HUES64 (cell line): ENCODE data around the gene HOATZ.

Source experiments
- H3K27ac ChIP-seq: 2 replicates; pipeline ENCODE4 v1.7.0; 2013; ENCODE audit warnings: low read depth, low read length, inconsistent platforms
- H3K27me3 ChIP-seq: 2 replicates; pipeline ENCODE4 v1.6.1; 2013; ENCODE audit warnings: mild to moderate bottlenecking, low read length; ENCODE audit not compliant: insufficient read depth
- H3K36me3 ChIP-seq: 2 replicates; pipeline ENCODE4 v1.6.1; 2013; ENCODE audit warnings: mild to moderate bottlenecking, low read length; ENCODE audit not compliant: insufficient read depth
- H3K4me1 ChIP-seq: 2 replicates; pipeline ENCODE4 v1.6.1; 2013; ENCODE audit warnings: mild to moderate bottlenecking, low read length, moderate library complexity; ENCODE audit not compliant: insufficient read depth
- H3K4me3 ChIP-seq: 2 replicates; pipeline ENCODE4 v1.5.1; 2013; ENCODE audit warnings: mild to moderate bottlenecking, low read length, moderate library complexity
- H3K9ac ChIP-seq: 2 replicates; pipeline ENCODE4 v1.6.1; 2013; ENCODE audit warnings: mild to moderate bottlenecking, low read depth, low read length
- H3K9me3 ChIP-seq: 2 replicates; pipeline ENCODE4 v1.6.1; 2013; ENCODE audit warnings: low read depth, low read length; ENCODE audit not compliant: insufficient read depth
- WGBS: fragments of 150-250, 120-280 bp; methylation state at CpG from one replicate; pipeline ENCODE4 v1.1.7; 2013; ENCODE audit warnings: missing lambda C conversion rate; 5-methylcytosine and 5-hydroxymethylcytosine counted together

The HOATZ gene

DNA sequence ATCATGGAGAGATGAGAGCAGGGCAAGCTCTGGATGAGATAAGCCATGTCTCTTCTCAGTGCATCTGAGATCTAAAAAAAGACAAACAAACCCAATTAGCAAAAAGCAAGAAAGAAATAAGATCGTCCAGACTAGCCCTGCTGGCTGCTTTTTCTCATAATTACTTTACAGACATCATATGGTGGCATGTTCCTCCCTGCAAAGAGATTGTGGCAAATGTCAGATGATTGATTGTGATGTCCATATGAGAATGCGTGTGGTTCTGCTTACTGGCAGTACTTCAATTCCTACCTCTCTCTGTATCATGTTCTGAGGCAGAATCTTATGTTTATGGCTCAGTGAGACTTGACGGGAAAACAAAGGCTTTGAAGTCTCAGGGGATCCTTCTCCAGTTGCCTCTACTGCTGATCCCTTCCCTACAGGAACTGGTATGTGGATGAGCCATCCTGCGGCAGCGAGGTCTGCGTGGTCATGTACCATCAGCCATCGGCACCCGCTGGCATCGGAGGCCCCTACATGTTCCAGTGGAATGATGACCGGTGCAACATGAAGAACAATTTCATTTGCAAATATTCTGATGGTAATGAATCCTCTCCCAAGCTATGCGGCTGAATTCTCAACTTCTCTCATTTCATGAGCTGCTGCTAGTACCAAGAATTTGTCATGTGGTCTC lies 34.8 kb downstream of the HOATZ start:
- peaks cover 18% of the 10 kb centered on the region for H3K4me1 ChIP-seq
- no peak overlapping the region for H3K4me3 ChIP-seq
- no peak overlapping the region for H3K9ac ChIP-seq
- H3K9me3 ChIP-seq = no peaks in the 10 kb centered on the region
- no peaks in the 10 kb centered on the region for H3K36me3 ChIP-seq
- no peak overlapping the region for H3K27ac ChIP-seq
- 83% methylated on average over 10 of the region's 11 CpGs for WGBS
- H3K27me3 ChIP-seq = peaks cover under 1% of the 10 kb centered on the region; the same call in 1 of the 2 replicates

DNA sequence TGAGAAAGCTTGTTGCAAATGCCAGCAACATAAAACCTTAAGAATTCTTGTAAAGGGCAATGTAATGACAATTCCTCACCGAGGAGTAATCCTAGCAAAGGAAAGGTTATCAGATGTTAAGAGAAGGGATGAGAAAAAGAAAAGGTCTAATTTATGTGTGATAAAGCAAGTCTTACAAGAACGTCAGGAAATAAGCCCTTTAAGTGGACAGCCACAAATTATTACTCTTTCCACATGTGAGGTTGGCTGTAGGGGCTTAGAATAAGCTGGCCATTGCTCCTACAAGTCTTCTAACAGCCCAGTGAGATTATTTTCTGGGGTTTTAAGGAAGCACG lies 35.3 kb downstream of the HOATZ start:
- Histone ChIP-seq H3K27me3 (no peaks in the 10 kb centered on the region), H3K4me3 (no peak overlapping the region), H3K9me3 (no peaks in the 10 kb centered on the region), H3K36me3 (no peaks in the 10 kb centered on the region), H3K4me1 (peaks cover 18% of the 10 kb centered on the region), H3K9ac (no peak overlapping the region), H3K27ac (no peak overlapping the region)
- 87% methylated on average over 3 of the region's 3 CpGs for WGBS

- no peak overlapping the region for H3K4me3 ChIP-seq
- H3K27ac ChIP-seq = no peak overlapping the region
- peaks cover 18% of the 10 kb centered on the region for H3K4me1 ChIP-seq
- H3K27me3 ChIP-seq = no peaks in the 10 kb centered on the region
- WGBS = 76% methylated on average over 2 of the region's 2 CpGs
- no peak overlapping the region for H3K9ac ChIP-seq
- no peaks in the 10 kb centered on the region for H3K9me3 ChIP-seq
- 0 out of 2 replicates have a peak, but pooled peaks cover 1% of the 10 kb centered on the region for H3K36me3 ChIP-seq
These were observed 35.7 kb downstream of the HOATZ start for GRCh38 chr11:111550258-111550657.

DNA sequence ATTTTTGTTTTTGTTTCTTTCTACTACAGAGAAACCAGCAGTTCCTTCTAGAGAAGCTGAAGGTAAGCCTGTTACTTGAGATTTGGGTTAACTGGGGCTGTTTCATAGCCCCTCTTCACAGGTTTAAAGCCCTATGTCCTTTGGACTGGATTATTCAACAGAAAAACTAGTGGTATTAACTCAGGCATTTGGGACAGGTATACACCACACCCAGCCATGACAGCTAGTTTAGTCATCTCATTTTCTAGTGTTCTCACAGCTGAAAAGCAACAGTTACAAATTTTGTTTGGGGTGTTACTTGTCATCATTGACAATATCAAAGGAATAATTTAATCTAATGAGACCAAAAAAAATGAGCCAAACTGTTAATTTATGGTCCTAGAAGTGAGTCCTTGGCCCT lies 40.0 kb downstream of the HOATZ start:
- peaks cover 14% of the 10 kb centered on the region for H3K9me3 ChIP-seq
- H3K9ac ChIP-seq = no peak overlapping the region
- no peak overlapping the region for H3K27ac ChIP-seq
- H3K27me3 ChIP-seq = no peaks in the 10 kb centered on the region
- H3K4me1 ChIP-seq = peaks cover 10% of the 10 kb centered on the region
- H3K4me3 ChIP-seq = no peak overlapping the region
- H3K36me3 ChIP-seq = 0 out of 2 replicates have a peak, but pooled peaks cover 6% of the 10 kb centered on the region

- no peak overlapping the region for H3K9ac ChIP-seq
- no peak overlapping the region for H3K4me3 ChIP-seq
- peaks cover 14% of the 10 kb centered on the region for H3K9me3 ChIP-seq
- H3K4me1 ChIP-seq = peaks cover 3% of the 10 kb centered on the region; the same call in 1 of the 2 replicates
- no peaks in the 10 kb centered on the region for H3K27me3 ChIP-seq
- no peak overlapping the region for H3K27ac ChIP-seq
- 0 out of 2 replicates have a peak, but pooled peaks cover 6% of the 10 kb centered on the region for H3K36me3 ChIP-seq
These were observed 40.7 kb downstream of the HOATZ start for GRCh38 chr11:111555255-111555654.

GRCh38 chr11:111557425-111558111 lies 43.0 kb downstream of the HOATZ start:
- WGBS = 93% methylated on average over 5 of the region's 5 CpGs

GRCh38 chr11:111559800-111560464 lies 45.4 kb downstream of the HOATZ start:
- no peak overlapping the region for H3K9ac ChIP-seq
- H3K4me1 ChIP-seq = peaks cover 25% of the 10 kb centered on the region
- 89% methylated on average over 11 of the region's 11 CpGs for WGBS
- H3K4me3 ChIP-seq = no peak overlapping the region
- H3K27me3 ChIP-seq = no peaks in the 10 kb centered on the region
- 0 out of 2 replicates have a peak, but pooled peaks cover 6% of the 10 kb centered on the region for H3K36me3 ChIP-seq
- no peak overlapping the region for H3K27ac ChIP-seq
- peaks cover 14% of the 10 kb centered on the region for H3K9me3 ChIP-seq

More at GRCh38 chr11:111557425-111558111, 43.0 kb downstream of the HOATZ start:
- Histone ChIP-seq H3K27ac (no peak overlapping the region), H3K9ac (no peak overlapping the region), H3K27me3 (no peaks in the 10 kb centered on the region), H3K4me3 (no peak overlapping the region), H3K9me3 (peaks cover 14% of the 10 kb centered on the region), H3K4me1 (peaks cover 17% of the 10 kb centered on the region), H3K36me3 (0 out of 2 replicates have a peak, but pooled peaks cover 6% of the 10 kb centered on the region)

DNA sequence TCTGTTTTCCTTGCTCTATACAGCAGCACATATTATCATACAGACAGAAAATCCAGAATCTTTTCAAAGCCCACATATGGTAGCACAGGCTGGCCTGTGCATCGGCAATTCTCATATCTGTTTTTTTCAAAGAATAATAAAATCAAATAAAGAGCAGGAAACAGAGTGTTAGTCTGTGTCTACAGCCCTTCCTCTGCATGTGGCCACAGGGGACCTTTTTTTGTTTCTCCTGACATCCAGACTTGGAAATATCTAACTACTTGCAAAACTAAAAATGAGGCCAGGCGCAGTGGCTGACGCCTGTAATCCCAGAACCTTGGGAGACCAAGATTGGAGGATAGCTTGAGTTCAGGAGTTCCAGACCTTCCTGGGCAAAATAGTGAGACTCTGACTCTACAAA lies 46.2 kb downstream of the HOATZ start:
- H3K4me3 ChIP-seq = no peak overlapping the region
- H3K27me3 ChIP-seq = no peaks in the 10 kb centered on the region
- peaks cover 25% of the 10 kb centered on the region for H3K4me1 ChIP-seq
- no peak overlapping the region for H3K9ac ChIP-seq
- H3K9me3 ChIP-seq = peaks cover 12% of the 10 kb centered on the region
- 93% methylated on average over 3 of the region's 3 CpGs for WGBS
- H3K27ac ChIP-seq = no peak overlapping the region
- no peaks in the 10 kb centered on the region for H3K36me3 ChIP-seq

DNA sequence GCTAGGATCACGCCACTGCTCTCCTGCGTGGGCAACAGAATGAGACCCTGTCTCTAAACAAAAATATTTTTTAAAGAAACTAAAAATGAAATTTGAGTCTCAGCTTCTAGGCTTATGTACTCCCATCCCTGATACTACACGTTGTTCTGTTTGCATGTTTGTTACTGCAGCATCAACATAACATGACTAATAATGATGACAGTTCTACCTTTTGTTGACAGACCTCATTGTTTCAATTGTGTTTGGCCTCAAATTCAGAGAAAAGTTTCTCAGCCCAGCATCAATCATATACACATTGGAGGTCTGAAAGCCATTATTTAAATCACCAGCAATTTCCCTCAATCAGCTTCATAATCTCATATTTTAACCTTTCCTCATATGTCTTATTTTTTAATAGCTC lies 46.7 kb downstream of the HOATZ start:
- H3K27ac ChIP-seq = peak overlapping the region; percentile 10; the same call in 1 of the 2 replicates
- H3K4me3 ChIP-seq = no peak overlapping the region
- H3K9ac ChIP-seq = no peak overlapping the region
- H3K9me3 ChIP-seq = peaks cover 7% of the 10 kb centered on the region; the same call in 1 of the 2 replicates
- 88% methylated on average over 3 of the region's 3 CpGs for whole genome bisulfite sequencing
- no peaks in the 10 kb centered on the region for H3K36me3 ChIP-seq
- H3K27me3 ChIP-seq = no peaks in the 10 kb centered on the region
- peaks cover 25% of the 10 kb centered on the region for H3K4me1 ChIP-seq

DNA sequence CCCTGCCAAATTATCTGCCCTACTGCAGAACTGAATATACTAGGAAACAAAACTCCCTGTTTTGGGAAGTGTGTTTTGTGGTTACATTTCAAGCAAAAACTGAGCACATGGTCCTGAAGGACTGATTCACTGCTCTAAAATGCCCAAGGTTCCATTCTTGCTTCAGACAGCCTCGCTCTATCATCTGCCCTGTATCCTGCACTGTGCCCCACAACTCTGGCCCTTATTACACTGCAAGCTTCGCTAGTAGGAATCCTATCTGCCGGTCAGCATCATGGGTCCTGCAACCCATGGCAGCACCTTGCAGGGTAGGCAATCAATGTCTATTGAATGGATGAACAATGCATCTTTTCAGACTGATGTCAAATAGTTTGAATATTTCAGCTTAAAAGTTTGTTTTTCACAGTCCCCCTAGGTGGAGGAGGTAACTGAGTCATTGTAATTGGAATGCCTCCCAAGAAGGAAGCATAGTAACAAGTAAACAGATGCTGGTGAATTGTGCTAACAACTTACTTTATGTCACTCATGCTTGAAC lies 47.3 kb downstream of the HOATZ start:
- 55% methylated on average over 3 of the region's 3 CpGs for WGBS
- Histone ChIP-seq H3K27ac (peak overlapping the region; percentile 58), H3K4me1 (peaks cover 30% of the 10 kb centered on the region), H3K9ac (peak overlapping the region; percentile 53; the same call in 1 of the 2 replicates), H3K4me3 (no peak overlapping the region), H3K27me3 (no peaks in the 10 kb centered on the region), H3K36me3 (no peaks in the 10 kb centered on the region), H3K9me3 (0 out of 2 replicates have a peak, but pooled peaks cover 2% of the 10 kb centered on the region)
